ENCODE results near the gene NFYC.

DNA sequence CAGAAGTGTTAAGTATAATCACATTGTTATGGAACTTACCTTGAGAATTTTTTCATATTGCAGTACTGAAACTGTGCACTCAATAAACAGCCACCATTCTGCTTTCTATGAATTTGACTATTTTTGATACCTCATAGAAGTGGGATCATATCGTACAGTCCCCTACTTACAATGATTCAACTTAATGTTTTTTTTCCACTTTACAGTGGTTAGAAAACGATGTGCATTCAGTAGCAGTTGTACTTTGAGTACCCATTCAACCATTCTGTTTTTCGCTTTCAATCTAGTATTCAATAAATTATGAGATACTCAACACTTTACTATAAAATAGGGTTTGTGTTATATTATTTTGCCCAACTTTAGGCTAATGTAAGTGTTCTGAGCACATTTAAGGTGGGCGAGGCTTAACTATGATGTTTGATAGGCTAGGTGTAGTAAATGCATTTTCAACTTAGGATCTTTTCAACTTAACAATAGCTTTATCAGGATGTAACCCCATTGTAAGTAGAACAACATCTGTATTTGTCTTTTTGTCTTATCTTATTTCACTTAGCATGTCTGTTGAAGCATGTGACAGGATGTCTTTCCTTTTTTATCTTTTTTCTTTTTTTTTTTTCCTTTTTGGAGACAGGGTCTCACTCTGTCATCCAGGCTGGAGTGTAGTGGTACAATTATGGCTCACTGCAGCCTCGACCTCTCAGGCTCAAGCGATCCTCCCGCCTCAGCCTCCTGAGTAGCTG is 49.7 kb downstream of the NFYC start:
- TF ChIP-seq, protein P1, sequence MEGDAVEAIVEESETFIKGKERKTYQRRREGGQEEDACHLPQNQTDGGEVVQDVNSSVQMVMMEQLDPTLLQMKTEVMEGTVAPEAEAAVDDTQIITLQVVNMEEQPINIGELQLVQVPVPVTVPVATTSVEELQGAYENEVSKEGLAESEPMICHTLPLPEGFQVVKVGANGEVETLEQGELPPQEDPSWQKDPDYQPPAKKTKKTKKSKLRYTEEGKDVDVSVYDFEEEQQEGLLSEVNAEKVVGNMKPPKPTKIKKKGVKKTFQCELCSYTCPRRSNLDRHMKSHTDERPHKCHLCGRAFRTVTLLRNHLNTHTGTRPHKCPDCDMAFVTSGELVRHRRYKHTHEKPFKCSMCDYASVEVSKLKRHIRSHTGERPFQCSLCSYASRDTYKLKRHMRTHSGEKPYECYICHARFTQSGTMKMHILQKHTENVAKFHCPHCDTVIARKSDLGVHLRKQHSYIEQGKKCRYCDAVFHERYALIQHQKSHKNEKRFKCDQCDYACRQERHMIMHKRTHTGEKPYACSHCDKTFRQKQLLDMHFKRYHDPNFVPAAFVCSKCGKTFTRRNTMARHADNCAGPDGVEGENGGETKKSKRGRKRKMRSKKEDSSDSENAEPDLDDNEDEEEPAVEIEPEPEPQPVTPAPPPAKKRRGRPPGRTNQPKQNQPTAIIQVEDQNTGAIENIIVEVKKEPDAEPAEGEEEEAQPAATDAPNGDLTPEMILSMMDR (IDR thresholded peaks at IDR 0.05) = no peak
- TF ChIP-seq EP300 (IDR thresholded peaks at IDR 0.05) (no peak), POLR2A (IDR thresholded peaks at IDR 0.05) (no peak)

All from stomach (tissue), 4 donors.